ENCODE data around the gene AKTIP.
A peak's percentile ranks its signal among the peaks of the same experiment; 100 is the strongest.

AKTIP gene

DNA sequence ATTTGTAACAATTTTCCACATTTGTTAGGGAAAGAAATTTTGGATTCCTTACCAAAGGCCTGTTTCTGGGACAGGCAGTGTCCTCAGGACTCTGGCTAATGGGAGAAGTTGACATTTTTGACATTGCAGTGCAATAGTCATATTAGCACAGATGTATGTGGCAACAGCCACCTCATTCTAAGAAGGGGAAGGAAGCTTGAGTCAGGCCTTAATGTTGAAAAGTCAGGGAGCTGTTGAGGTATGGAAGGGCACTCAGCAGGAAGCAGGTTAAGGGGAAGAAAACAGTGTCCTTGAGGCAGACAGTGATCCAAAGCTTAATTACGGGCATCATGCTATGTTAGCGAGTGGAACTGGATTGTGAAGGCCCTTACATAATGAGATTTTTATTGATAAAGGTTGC is 20.9 kb downstream of the AKTIP start:
- in situ Hi-C loops (cut with HindIII; ENCODE audit: low sequenced_read_pairs), result no loop called here
- TF ChIP-seq, protein P1, sequence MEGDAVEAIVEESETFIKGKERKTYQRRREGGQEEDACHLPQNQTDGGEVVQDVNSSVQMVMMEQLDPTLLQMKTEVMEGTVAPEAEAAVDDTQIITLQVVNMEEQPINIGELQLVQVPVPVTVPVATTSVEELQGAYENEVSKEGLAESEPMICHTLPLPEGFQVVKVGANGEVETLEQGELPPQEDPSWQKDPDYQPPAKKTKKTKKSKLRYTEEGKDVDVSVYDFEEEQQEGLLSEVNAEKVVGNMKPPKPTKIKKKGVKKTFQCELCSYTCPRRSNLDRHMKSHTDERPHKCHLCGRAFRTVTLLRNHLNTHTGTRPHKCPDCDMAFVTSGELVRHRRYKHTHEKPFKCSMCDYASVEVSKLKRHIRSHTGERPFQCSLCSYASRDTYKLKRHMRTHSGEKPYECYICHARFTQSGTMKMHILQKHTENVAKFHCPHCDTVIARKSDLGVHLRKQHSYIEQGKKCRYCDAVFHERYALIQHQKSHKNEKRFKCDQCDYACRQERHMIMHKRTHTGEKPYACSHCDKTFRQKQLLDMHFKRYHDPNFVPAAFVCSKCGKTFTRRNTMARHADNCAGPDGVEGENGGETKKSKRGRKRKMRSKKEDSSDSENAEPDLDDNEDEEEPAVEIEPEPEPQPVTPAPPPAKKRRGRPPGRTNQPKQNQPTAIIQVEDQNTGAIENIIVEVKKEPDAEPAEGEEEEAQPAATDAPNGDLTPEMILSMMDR (IDR thresholded peaks at IDR 0.05; ENCODE audit: low read depth, low read length, missing control alignments), result no peak
- DNase-seq (ENCODE audit: low read depth), result no peak
- no peak overlapping the region for H3K4me3 ChIP-seq (ENCODE audit: low read depth, low read length)

GRCh38 chr16:53480394-53480793 is 22.6 kb downstream of the AKTIP start:
- DNase-seq (ENCODE audit: low read depth), result no peak
- in situ Hi-C loops (cut with HindIII; ENCODE audit: low sequenced_read_pairs), result no loop called here
- H3K4me3 ChIP-seq (ENCODE audit: low read depth, low read length), result no peak overlapping the region
- TF ChIP-seq, protein P1 (IDR thresholded peaks at IDR 0.05; ENCODE audit: low read depth, low read length, missing control alignments), result no peak

DNA sequence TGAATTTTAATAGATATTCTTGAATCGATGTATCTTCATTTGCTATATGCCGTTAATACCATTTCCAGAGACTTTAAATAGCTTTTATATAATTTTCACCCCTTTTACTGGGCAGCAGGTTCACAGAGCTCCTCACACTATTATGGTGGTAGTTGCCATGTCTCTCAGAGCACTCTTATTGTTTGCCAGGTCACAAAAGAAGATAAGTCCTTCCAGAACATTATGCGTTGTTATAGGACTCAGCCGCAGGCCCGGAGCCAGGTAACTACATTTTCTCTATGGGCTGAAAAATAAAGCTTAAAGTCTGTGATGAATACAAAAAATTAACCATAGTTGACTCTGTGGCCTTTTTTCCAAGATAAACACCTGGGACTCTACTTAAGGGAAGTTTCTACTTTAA is 24.0 kb downstream of the AKTIP start:
- no peak for DNase-seq (ENCODE audit: low read depth)
- H3K4me3 ChIP-seq (ENCODE audit: low read depth, low read length), result no peak overlapping the region
- TF ChIP-seq, protein P1 (IDR thresholded peaks at IDR 0.05; ENCODE audit: low read depth, low read length, missing control alignments), result no peak
- in situ Hi-C loops (cut with HindIII; ENCODE audit: low sequenced_read_pairs), result no loop called here

DNA sequence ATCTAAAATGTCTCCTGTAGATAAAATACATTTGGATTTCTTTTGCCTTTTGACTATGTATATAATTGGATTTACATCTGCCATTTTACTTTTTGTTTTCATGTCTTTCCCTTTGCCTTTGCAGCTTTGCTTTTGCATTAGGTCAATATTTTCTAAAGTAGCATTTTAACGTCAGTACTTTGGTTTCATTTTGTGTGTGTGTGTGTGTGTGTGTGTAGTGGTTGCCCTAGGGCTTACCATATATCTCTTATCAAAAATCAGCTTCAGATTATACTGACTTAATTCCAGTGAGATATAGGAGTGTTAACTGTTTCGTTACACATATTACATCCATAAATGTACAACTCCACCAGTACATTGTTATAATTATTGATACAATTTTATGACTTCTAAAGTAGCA is 26.1 kb downstream of the AKTIP start:
- TF ChIP-seq, protein P1 (IDR thresholded peaks at IDR 0.05; ENCODE audit: low read depth, low read length, missing control alignments), result no peak
- in situ Hi-C loops (cut with HindIII; ENCODE audit: low sequenced_read_pairs), result no loop called here
- DNase-seq (ENCODE audit: low read depth), result no peak
- H3K4me3 ChIP-seq (ENCODE audit: low read depth, low read length), result no peak overlapping the region

DNA sequence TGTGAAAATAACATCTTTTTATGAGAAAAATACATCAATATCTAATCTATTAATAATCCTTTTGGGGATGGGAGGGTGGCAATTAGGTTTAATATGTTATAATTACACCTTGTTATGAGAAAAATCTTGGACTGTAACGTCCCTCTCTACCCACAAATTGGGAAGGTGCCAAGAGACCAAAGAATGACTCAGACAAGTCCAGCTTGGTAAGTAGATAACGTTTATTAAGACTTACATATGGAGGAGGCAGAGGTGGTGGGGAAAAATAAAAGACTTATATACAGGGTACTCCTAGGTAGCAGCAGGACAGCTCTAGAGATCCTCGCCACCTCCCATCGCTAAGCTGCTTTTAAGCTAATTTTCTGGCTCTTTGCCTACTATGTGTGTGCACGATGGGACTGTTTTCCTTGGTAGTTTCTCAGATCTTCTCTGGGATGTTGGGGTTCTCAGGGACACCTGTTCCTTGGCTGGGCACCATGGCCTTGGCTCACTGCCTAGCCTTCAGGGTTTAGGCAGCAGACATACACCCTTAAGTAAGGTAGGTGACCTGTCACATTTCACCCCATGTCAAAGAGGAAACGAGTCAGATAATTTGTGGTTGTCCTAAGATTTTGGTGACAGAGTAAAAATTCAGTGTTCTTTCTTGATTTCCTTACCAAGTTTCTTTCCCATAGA is 37.3 kb downstream of the AKTIP start:
- no peak overlapping the region for H3K4me3 ChIP-seq (ENCODE audit: low read depth, low read length)
- in situ Hi-C loops (cut with HindIII; ENCODE audit: low sequenced_read_pairs), result no loop called here
- TF ChIP-seq, protein P1 (IDR thresholded peaks at IDR 0.05; ENCODE audit: low read depth, low read length, missing control alignments), result no peak
- peak; percentile 61 for DNase-seq (ENCODE audit: low read depth)

DNA sequence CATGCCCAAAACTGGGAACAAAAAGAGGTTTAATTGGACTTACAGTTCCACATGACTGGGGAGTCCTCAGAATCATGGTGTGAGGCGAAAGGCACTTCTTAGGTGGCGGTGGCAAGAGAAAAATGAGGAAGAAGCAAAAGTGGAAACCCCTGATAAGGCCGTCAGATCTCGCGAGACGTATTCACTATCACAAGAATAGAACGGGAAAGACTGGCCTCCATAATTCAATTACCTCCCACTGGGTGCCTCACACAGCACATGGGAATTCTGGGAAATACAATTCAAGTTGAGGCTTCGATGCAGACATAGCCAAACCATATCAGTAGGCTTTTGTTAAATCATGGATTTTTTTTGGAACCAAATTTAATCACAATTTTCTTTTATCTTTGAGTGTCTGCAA is 44.4 kb downstream of the AKTIP start:
- TF ChIP-seq, protein P1 (IDR thresholded peaks at IDR 0.05; ENCODE audit: low read depth, low read length, missing control alignments), result no peak
- no peak for DNase-seq (ENCODE audit: low read depth)
- H3K4me3 ChIP-seq (ENCODE audit: low read depth, low read length), result no peak overlapping the region
- in situ Hi-C loops (cut with HindIII; ENCODE audit: low sequenced_read_pairs), result no loop called here

Data from astrocyte of the cerebellum (primary cell).